ENCODE measurements around the gene HDDC2. TPM values are rescaled to one million over a fixed set of nuclear protein-coding genes. Genes with fewer than 3 reads are reported as not detected.

HDDC2 gene
- total RNA-seq, 1 donor from 2014 or later: 49.4 TPM

- Mint-ChIP-seq H3K27ac (no peak overlapping the region), H3K4me3 (ENCODE audit: low read depth) (no peak overlapping the region), H3K27me3 (no peaks in the 10 kb centered on the region), H3K9me3 (ENCODE audit: low read depth) (no peaks in the 10 kb centered on the region), H3K4me1 (ENCODE audit: low read depth) (peaks cover 5% of the 10 kb centered on the region), H3K36me3 (ENCODE audit: insufficient read depth) (no peaks in the 10 kb centered on the region)
- no peak for DNase-seq (ENCODE audit: low spot score, unreplicated experiment)
- no peak for TF ChIP-seq CTCF (IDR thresholded peaks at IDR 0.05; ENCODE audit: unreplicated experiment)
Observed at GRCh38 chr6:125251516-125252220, 50.1 kb downstream of the HDDC2 start.

- no peaks in the 10 kb centered on the region for H3K9me3 Mint-ChIP-seq (ENCODE audit: low read depth)
- H3K27me3 Mint-ChIP-seq: no peaks in the 10 kb centered on the region
- peaks cover 5% of the 10 kb centered on the region for H3K4me1 Mint-ChIP-seq (ENCODE audit: low read depth)
- no peak overlapping the region for H3K27ac Mint-ChIP-seq
- H3K36me3 Mint-ChIP-seq (ENCODE audit: insufficient read depth): no peaks in the 10 kb centered on the region
- TF ChIP-seq CTCF (IDR thresholded peaks at IDR 0.05; ENCODE audit: unreplicated experiment): no peak
- no peak overlapping the region for H3K4me3 Mint-ChIP-seq (ENCODE audit: low read depth)
- no peak for DNase-seq (ENCODE audit: low spot score, unreplicated experiment)
Observed at GRCh38 chr6:125250511-125250910, 51.3 kb downstream of the HDDC2 start.

- Mint-ChIP-seq H3K27ac (no peak overlapping the region), H3K36me3 (ENCODE audit: insufficient read depth) (peaks cover 2% of the 10 kb centered on the region), H3K4me1 (ENCODE audit: low read depth) (peaks cover 5% of the 10 kb centered on the region), H3K9me3 (ENCODE audit: low read depth) (peaks cover 7% of the 10 kb centered on the region), H3K27me3 (no peaks in the 10 kb centered on the region), H3K4me3 (ENCODE audit: low read depth) (no peak overlapping the region)
- DNase-seq (ENCODE audit: low spot score, unreplicated experiment): no peak
- TF ChIP-seq CTCF (IDR thresholded peaks at IDR 0.05; ENCODE audit: unreplicated experiment): no peak
Observed at GRCh38 chr6:125248136-125248535, 53.6 kb downstream of the HDDC2 start.

- Mint-ChIP-seq H3K27me3 (no peaks in the 10 kb centered on the region), H3K4me1 (ENCODE audit: low read depth) (no peaks in the 10 kb centered on the region), H3K27ac (no peak overlapping the region), H3K36me3 (ENCODE audit: insufficient read depth) (peaks cover 13% of the 10 kb centered on the region), H3K4me3 (ENCODE audit: low read depth) (no peak overlapping the region), H3K9me3 (ENCODE audit: low read depth) (peaks cover 22% of the 10 kb centered on the region)
- TF ChIP-seq CTCF (IDR thresholded peaks at IDR 0.05; ENCODE audit: unreplicated experiment): no peak
- DNase-seq (ENCODE audit: low spot score, unreplicated experiment): no peak
Observed at GRCh38 chr6:125246566-125246965, 55.2 kb downstream of the HDDC2 start.

GRCh38 chr6:125245523-125246264 lies 56.1 kb downstream of the HDDC2 start:
- no peak for TF ChIP-seq CTCF (IDR thresholded peaks at IDR 0.05; ENCODE audit: unreplicated experiment)
- Mint-ChIP-seq H3K36me3 (ENCODE audit: insufficient read depth) (peaks cover 21% of the 10 kb centered on the region), H3K4me1 (ENCODE audit: low read depth) (no peaks in the 10 kb centered on the region), H3K9me3 (ENCODE audit: low read depth) (peaks cover 31% of the 10 kb centered on the region), H3K27me3 (no peaks in the 10 kb centered on the region), H3K4me3 (ENCODE audit: low read depth) (no peak overlapping the region), H3K27ac (no peak overlapping the region)
- DNase-seq (ENCODE audit: low spot score, unreplicated experiment): no peak
